ENCODE measurements around the gene KRT75.

DNA sequence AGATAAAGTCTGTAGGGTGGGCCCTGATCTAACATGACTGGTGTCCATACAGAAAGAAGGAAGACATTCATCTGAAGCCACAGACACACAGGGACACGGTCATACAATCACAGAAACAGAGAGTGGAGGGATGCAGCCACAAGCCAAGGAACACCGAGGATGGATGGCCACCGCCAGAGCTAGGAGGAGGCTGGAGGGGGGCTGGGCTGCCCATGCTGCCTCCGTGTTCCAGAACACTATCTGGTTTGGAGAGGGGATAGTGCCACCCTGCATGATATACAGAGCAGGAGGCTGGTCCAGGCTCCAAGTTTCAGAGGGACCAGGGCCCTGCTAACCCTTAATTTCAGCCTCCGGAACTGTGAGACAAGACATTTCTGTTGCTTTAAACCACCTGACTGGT is 8.7 kb downstream of the KRT75 start:
- TF ChIP-seq, protein P1, sequence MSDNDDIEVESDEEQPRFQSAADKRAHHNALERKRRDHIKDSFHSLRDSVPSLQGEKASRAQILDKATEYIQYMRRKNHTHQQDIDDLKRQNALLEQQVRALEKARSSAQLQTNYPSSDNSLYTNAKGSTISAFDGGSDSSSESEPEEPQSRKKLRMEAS (CRISPR knock-in tag; IDR thresholded peaks at IDR 0.05) = no peak
- TF ChIP-seq, protein P2, sequence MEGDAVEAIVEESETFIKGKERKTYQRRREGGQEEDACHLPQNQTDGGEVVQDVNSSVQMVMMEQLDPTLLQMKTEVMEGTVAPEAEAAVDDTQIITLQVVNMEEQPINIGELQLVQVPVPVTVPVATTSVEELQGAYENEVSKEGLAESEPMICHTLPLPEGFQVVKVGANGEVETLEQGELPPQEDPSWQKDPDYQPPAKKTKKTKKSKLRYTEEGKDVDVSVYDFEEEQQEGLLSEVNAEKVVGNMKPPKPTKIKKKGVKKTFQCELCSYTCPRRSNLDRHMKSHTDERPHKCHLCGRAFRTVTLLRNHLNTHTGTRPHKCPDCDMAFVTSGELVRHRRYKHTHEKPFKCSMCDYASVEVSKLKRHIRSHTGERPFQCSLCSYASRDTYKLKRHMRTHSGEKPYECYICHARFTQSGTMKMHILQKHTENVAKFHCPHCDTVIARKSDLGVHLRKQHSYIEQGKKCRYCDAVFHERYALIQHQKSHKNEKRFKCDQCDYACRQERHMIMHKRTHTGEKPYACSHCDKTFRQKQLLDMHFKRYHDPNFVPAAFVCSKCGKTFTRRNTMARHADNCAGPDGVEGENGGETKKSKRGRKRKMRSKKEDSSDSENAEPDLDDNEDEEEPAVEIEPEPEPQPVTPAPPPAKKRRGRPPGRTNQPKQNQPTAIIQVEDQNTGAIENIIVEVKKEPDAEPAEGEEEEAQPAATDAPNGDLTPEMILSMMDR (IDR thresholded peaks at IDR 0.05) = no peak
- TF ChIP-seq ZNF121 (CRISPR knock-in tag; IDR thresholded peaks at IDR 0.05) = no peak
